ENCODE measurements around the gene SIN3A.

Gene SIN3A

DNA sequence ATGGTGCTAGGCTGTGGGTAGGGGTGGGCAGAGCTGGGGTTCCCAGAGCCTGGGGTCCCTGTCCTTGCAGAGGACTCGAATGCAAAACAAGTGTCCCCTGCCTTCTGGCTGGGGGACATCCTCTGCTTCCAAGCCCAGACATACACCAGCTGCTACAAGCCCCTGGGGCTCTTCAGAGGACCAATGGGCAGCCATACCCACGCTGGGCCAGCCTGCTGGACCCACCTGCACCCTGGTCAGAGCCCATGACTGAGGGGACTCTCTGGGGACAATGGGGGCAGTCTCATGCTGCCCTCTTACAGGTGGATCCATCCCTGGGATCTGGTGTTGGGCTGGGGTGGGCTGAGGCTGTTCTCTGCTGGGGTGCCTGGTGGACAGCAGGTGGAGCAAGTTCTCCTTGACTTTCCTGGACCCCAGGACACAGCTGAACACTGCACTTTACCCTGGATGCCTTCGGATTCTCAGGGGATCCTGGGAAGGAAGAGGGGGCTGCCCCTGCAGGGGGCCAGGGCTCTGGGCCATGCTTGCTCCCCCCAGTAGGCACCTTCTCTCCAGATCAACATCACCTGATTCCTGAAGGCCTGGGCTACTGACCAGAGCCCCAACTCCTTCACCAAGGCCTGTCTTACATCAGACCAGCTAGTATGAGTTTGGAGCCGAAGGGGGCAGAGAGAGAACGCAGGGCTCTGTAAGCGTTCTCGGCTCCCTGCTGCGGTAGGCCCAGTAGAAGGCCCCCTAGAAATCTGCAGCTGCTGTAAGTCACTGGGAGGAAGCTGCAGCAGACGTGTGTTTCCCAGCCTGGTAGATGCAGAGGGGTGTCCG is 122.8 kb downstream of the SIN3A start:
- no peak for DNase-seq

DNA sequence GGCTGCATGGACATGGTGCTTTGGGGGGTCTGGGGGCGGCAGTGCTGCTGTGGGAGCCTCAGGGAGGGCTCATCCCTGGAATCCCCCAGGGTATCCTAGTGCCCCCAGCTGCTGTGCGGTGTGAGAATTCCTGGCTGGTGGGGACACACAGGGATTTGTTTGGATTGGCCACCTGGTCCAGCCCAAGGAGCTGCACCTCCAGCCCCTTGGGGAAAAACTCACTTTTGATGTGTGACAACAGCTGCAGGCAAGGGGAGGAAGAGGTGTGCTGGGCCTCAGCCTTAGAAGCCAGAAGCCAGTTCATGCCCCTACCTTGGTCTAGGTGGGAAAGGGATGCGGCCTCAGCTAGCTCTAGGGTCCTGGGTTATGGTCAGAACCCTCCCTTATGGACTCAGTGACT is 124.0 kb downstream of the SIN3A start:
- no peak for DNase-seq

DNA sequence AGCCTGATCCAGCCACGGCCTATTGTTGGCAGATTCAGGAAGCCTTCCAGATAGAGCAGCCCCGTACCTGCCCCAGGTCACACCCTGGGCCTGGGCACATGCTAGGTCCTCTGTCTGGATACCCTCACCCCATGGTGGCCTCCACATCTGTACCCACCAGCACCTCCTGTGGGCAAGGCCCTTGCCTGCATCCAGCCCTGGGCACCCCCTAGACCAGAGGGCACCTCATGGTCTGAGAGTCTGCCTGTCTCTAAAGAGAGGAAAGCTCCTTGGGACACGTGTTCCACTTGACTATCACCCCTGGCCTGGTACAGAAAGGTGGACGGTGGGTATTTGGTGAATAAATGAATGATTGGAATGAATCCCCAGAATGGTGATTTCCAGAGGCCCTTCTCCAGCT is 124.5 kb downstream of the SIN3A start:
- DNase-seq, result no peak

DNA sequence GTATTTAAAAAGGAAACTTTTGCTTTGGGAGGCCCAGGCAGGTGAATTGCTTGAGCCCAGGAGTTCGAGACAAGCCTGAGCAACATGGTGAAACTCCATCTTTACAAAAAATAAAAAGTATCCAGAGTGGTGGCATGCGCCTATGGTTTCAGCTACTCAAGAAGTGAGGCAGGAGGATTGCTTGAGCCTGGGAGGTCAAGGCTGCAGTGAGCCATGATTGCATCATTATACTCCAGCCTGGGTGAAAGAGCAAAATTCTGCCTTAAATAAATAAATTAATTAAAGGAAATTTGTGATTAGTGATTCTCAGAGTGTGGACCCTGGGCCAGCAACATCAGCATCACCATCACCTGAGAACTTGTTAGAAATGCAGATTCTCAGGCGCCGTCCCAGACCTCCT is 125.6 kb downstream of the SIN3A start:
- DNase-seq, result no peak

DNA sequence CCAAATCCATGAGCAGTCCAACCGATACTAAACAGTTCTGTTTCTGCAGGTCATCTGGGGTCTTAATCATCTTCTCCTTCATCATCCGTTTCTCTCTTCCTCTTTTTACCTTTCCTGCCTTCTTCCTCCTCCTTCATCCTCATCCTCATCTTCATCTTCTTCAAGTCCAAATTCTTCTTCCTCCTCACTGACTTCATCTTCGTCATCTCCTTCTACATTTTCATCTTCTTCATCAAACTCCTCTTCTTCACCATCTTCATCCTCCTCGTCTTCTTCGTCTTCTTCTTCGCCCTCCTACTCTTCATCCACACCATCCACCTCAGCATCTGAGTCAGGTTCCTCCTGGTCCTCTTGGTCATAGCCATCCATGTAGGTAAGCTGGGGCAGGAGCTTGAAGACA is 129.8 kb downstream of the SIN3A start:
- DNase-seq, result no peak
